GM18873 (cell line): ENCODE results near the gene DNAJC1.

Experiments used
- ATAC-seq: cut with Tn5 transposase; IDR thresholded peaks from one replicate; pipeline ENCODE4 v1.9.1; 2021; ENCODE audit warnings: mild to moderate bottlenecking, moderate library complexity, moderate number of reproducible peaks; ENCODE audit not compliant: unreplicated experiment, low FRiP score

Gene DNAJC1

DNA sequence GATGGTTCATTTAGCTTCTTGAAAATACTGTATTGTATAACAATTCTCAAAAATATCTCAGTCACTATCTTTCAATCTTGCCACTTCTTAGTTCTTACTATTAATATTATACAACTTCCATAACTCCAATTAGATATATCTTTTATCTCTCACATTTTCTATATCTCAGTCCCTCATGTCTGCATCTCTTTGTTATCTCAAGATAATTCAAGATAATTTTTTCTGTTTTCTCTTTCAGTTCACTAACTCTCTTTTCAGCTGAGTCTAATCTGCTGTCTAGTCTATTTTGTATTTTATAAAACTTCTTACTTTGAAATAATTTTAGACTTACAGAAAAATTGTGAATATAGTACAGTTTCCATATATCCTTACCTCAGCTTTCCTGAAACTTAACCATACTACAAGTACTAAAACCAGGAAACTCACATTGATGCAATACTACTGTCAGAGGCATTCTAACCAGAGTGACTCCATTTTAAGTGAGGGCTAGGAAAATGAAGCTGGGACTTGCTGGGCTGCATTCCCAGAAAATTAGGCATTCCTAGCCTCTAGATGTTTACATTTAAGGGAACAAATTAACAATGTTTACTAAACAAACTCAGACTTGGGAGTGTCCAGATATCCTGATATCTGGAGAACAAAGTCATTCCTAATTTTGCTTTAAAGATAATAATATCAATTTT, 38.4 kb downstream of the DNAJC1 start:
- no peak for ATAC-seq

DNA sequence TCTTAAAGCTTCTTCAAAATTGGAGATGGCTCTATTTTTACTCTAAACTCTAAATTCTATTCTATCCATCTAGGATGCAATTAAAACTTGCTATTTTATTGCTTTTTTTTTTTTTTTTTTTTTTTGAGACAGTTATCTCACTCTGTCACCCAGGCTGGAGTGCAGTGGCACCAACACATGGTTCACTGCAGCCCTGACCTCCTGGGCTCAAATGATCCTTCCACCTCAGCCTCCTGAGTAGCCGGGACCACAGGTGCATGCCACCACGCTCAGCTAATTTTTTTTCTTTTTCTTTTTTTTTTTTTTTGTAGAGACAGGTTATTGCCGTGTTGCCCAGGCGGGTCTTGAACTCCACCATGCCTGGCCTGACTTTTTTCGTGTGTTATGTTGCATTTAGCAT, 41.2 kb downstream of the DNAJC1 start:
- ATAC-seq, result no peak

DNA sequence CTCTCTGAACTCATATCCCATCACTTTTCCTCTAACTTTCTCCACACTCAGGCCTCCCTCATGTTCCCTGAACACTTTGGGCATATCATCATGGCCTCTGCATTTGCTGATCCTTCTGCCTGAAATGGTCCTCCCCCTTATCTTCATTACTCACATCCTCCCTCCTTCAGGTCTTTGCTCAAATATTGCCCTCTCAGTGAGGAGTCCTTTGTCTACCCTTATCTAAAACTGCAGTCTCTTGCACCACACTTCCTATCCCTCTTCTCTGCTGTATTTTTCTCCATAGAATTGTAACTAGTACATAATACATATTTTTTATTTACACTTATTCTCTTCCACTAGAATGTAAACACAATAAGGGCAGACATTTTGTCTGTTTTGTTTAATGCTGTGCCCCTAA, 41.7 kb downstream of the DNAJC1 start:
- no peak for ATAC-seq

DNA sequence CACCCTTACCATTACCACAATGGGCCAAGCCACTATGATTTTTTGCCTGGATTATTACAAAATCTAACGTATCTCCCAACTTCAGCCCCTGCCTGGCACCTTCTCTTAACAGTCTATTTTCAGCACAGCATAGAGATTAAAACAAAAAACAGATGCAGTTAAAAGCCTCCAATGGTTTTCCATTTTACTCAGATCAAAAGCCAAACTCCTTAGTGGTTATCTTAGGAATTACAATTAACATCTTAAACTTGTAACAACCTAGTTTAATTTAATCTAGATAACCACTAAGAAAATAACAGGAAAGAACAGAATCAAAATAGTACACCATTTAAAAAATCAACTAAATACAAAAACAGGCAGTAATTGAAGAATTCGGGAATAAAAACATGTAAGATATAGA, 43.5 kb downstream of the DNAJC1 start:
- no peak for ATAC-seq

DNA sequence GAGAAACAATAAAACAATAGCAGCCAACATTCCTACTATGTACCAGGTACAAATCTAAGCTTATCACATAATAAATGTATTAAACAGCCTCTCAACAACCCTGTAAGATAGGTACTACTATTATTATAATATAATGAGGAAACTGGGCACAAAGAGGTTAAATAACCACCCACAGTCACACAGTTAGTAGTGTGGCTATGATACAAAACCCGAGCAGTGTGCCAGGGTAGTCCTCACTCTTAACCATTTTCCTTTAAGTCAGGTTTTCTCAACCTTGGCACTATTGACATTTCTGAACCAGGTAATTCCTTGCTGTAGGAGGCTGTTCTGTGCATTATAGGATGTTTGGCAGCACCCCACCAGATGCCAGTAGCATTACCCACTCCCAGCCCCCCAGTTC, 48.8 kb downstream of the DNAJC1 start:
- no peak for ATAC-seq

DNA sequence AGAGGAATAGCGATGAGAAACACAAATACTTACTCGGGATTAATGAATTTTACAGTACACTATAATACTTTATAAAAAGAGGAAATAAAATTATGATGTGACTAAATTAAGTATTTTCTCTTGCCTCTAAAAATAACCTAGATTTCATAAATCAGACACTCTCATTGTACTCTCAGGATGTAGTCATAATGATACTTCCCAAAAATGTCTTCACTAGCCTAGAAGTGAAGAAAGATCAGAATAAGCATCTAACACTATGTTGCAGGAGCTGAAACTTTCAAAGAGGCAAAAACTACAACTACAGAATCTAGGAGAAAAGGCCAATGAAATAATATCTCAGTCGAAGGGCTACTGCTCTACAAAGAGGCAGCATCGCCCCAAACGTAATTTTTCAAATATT, 49.4 kb downstream of the DNAJC1 start:
- no peak for ATAC-seq

DNA sequence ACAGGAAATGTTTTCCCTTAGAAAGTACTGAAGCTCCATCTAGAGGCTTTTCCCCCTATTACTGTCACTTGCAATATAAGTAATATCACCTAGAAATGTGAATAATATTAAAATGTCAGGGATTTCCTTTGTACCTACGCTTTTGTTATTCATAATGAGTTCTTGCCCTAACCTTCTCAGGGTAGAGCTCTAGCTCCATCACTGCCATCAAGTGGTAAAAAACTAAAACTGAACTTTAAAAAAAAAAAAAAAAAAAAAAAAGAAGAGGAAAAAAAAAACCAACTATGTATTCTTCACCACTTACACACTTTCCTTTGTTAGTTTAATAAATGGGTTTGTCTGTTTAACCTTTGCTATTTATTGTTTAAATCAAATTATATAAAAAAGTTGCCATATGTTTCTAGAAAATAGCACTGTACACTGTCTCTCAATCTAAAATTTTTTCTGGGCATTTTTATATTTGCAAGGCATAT, 49.9 kb downstream of the DNAJC1 start:
- no peak for ATAC-seq

DNA sequence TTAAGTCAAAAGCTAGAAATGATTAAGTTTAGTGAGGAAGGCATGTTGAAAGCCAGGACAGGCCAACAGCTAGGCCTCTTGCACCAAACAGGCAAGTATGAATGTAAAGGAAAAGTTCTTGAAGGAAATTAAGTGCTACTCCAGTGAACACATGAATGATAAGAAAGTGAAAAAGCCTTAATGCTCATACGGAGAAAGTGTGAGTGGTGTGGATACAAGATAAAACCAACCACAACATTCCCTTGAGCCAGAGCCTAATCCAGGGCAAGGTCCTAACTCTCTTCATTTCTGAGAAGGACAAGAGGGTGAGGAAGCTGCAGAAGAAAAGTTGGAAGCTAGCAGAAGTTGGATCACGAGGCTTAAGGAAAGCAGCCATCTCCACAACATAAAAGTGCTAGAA, 53.0 kb downstream of the DNAJC1 start:
- no peak for ATAC-seq

DNA sequence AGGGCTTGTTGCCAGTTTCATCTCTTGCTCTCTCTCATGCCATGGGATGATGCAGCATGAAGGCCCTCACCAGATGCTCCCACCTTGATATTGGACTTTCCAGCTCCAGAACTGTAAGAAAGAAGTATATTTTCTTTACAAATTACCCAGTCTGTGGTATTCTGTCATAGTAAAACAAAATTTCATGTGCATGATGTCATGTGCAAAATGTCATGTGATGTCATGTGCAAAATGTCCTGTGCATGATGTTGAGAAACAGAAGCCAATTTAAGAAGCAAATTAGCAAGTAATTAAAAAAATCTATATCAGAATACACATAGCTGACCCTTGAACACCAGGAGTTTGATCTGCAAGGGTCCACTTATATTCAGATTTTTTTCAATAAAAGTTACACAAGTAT, 56.6 kb downstream of the DNAJC1 start:
- no peak for ATAC-seq

DNA sequence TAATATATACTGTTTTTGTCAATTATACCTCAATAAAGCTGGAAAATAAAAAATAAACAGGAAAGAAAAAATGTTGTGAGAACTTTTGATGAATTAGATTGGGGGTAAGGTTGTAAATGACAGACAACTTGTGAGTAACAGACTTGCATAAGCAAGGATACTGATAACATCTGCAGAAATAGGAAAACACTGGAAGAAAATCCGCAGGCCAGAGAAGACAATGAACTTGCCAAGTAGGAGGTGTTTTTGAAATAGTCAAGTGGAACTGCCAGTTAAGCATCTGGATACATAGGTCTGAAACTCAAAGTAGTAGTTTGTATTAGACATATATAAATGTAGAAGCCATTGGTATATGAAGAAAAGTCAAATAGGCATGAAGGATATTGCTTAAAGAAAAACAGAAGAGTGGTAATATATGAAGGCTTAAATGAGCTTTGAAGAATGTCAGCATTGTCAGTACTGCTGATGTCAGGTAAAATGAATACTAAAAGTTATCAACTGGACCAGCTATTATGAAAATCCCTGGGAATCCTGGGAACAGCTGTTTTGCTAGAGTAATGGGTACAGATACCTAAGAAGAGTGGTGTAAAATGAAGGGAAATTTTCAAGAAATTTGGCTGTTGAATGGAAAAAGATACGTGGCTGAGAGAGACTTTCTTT, 58.7 kb downstream of the DNAJC1 start:
- ATAC-seq, result no peak

DNA sequence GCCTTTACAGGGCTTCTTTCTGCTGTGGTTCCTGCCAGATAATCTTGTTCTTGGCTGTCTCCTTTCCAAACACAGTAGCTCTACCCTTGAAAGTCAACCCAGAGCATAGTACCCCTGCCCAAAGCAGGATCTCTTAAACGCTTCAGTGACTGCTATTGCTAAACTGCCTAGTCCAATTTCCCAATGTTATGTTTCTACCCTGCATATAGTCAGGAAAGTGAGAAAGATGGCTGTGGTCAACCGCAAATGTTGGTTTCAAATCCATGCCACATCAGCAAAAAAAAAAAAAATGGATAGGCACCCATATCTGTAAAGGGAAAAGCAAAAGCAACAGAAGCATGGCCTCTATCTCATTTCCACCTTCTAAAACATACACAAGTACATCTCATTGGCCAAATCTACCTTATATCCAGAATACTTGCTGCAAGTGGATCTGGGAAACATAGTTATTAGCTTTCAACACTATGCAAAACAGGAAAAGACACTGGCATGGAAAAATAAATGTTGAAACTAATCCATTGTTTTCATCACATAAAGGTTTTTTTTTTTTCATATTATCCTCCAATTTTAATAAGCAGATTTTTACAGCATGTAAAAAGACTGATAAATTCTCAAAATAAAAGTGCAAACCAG, 59.8 kb downstream of the DNAJC1 start:
- ATAC-seq, result no peak

DNA sequence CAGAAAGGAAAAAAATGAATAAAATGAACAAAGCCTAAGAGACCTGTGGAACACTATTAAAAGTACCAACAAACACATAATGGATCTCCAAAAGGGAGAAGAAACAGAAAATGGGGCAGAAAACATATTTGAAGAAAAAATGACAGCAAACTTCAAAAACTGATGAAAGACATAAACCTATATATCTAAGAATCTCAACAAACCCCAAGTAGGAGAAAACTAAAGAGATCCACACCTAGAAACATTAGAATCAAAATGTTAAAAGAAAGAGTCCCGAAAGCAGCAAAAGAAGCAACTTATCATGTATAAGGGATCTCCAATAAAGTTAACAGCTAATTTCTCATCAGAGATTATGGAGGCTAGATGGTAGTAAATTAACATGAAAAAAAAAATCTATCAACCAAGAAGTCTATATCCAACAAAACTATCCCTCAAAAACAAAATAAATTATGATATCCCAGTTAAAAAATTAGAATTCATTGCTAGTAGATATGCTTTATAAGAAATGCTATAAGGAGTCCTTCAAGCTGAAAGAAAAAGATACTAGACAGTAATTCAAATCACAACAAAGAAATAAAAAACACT, 68.0 kb downstream of the DNAJC1 start:
- ATAC-seq, result no peak

DNA sequence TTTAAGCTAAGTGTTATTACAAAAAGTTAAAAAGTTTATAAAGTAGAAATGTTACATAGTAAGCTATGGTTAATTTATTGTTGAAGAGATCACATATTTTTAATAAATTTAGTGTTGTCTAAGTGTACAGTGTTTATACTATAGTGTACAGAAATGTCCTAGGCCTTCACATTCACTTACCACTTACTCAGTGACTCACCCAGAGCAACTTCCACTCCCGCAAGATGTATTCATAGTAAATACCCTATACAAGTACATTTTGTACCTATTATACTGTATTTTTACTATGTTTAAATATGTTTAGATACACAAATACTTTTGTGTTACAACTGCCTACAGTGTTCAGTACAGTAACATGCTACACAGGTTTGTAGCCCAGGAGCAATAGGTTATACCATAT, 69.2 kb downstream of the DNAJC1 start:
- ATAC-seq, result no peak

DNA sequence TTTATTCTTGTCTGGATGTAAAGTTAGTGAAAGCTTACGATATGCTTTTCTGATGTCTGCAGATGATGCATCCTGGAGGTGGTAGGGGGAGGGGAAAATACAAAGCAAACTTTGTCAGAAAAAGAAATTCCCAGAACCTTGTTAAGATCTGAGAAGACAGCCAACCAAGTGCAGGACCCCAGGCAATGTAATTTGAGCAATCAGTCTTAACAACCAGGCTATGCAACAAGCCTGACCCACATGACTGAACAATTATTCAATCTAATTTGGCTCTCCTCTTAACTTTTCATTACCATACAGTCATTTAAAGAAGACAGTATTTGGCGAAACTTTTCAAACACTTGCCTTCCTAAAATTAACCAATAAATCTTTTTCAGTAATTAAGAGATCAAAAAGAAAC, 74.5 kb downstream of the DNAJC1 start:
- no peak for ATAC-seq

DNA sequence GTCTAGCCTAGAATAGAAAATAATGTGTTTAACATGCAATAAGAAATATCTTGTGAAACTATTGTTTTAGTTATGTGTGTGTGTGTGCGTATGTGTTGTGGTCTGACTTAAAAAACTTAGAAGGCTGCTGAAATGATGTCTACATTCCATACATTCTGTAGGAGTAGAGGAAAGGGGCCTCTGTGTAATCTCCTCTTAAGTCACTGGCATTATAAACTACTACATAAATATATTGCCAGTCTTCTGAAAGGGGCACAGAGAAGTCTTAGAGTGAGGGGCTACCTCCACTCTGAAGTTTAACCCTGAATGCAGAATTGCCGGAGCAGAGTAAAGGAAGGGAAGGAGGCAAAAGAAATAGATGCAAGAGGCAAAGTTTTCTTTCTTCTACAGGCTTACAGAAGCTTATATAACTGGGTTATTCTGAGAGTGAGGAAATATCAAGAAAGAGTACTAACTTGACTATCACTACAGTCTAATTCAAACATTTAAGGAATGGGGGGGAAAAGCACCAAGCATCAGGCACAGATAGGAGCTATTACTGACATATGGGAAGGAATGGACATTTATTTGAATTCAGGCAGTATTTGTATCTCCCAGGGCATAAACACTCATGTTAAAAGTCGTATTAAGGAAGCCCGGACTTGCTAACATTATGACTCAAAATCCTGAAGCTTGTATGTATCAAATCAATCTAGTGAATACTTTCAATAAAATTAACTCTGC, 75.7 kb downstream of the DNAJC1 start:
- ATAC-seq, result no peak

DNA sequence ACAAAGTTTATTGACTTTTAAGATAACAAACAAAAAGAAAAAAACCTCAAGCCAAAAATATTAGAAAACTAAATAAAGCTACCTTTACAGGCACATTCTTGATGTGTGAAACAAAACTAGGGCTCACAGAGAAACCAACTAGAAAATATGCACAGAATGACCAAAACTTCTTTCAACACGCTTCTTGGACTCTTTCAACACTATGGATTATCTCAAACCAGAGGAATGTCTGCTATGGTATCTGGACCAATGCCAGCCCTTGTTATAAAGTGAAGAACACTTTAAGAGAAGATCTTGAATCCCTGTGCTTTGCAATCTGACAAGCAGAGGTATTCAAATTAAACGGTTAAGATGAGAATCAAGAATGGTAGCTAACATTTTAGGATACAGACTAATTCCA, 76.6 kb downstream of the DNAJC1 start:
- no peak for ATAC-seq

DNA sequence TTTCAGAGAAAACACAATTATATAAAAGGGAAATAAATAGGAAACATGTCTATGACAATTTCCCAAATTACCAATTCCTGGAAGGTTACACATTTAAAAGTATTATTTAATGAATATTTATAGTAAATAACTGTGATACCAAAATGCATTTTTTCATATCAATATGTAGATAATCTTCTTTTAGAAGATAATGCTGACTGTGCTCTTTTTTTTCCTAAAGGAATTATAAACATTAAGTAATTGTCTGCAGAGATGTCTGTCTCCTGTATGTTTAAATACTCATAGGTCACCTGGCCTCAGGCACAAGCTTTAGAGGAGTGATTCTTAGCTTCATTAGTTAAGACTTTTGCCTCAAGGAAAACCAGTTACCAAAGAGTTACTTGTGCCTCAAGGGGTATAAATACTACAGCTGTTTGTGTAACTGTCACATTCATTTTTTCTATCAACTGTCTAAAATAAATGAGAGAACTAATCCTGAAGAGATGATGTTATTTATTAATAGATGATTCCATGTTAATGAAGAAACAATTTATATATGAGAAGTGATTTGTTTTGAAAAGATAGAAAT, 77.1 kb downstream of the DNAJC1 start:
- no peak for ATAC-seq

DNA sequence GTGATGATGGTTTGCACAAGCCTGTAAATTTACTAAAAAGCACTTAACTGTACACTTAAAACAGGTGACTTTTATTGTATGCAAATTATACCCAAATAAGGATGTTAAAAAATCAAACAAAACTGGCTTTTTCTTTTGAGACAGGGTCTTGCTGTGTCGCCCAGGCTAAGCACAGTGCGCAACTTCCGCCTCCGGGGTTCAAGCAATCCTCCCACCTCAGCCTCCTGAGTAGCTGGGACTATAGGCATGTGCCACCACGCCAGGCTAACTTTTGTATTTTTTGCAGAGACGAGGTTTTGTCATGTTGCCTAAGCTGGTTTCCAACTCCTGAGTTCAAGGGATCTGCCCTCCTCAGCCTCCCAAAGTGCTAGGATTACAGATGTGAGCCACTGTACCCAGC, 77.7 kb downstream of the DNAJC1 start:
- ATAC-seq, result no peak

DNA sequence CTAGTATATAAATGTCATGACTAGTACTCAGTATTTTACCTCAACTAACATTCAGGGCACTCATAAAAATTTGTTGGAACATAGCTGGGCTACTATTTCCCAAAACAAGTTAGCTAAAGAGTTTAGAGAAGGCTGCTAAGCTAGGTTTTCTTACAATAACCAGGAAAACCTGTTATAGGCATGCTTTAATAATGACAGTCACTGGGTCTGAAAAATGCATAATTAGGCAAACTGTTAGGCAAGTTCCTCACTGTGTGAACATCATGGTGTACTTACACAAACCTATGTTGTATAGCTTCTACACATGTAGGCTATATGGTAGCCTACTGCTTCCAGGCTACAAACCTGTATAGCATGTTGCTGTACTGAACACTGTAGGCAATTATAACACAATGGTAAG, 79.0 kb downstream of the DNAJC1 start:
- no peak for ATAC-seq

DNA sequence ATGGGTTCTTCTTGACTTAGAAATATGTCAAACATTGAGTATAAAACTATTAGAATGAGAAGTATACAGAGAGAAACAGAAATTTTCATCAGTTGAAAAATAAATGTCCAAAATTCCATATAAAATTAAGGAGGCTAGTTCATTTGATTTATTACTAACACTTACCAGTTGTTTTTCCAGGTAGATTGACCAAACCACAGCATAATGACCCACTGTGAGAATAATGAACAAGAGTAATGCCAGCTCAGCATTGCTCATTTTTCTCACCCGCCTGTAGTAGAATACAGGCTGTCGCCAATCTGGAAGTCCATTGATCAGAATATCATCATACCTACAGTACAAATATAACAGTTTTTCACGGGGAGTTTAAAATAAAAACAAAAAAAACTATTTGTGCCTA, 82.9 kb downstream of the DNAJC1 start:
- ATAC-seq, result no peak

DNA sequence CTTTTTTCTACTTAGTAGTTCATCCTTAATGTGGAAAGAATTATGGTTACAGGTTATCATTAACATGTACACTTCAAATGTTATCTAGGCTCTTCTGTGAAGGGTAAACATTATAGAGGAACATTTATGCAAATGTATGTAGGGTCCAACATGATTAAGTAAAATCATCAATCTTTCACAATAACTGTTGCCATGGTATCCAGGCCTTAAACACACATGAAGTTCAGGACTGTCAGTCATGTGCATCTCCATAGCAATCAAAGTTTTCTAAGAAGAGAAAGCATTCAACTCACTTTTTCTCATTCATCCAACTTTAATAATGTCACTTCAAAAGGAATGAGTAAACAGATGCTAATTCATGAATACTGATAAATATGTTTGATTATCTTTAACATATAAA, 83.6 kb downstream of the DNAJC1 start:
- ATAC-seq, result no peak
